Ovary (tissue), 9 donors: ENCODE data around the gene HIPK3. TPM values are rescaled to one million over a fixed set of nuclear protein-coding genes. Genes with fewer than 3 reads are reported as not detected.

Experiments used
- DNase-seq, 5 donors: peaks; one replicate each; pipeline ENCODE4 v3.0.0-alpha.2; 2019 to 2020
- H3K27ac ChIP-seq, 2 donors: fragments of 200-600 bp; one replicate each; pipeline versions ENCODE4 v1.5.1 to v1.8.0; 2019 to 2022
- H3K27me3 ChIP-seq: fragments of 200-600 bp; one replicate; pipeline ENCODE4 v1.8.0; 2022
- H3K36me3 ChIP-seq: fragments of 200-600 bp; sonication (generic); one replicate; pipeline ENCODE4 v1.5.1; 2019
- H3K4me1 ChIP-seq: one replicate; pipeline ENCODE4 v1.8.1; 2013; ENCODE audit warnings: mild to moderate bottlenecking, moderate library complexity; ENCODE audit not compliant: insufficient read depth
- H3K4me3 ChIP-seq: fragments of 200-600 bp; sonication (generic); one replicate; pipeline ENCODE4 v1.5.1; 2017
- H3K9me3 ChIP-seq, 2 donors: fragments of 200-600 bp in 1 of 2; sonication (generic) in 1 of 2; one replicate each; pipeline versions ENCODE4 v1.5.1 to v1.8.1; 2013 to 2019; ENCODE audit warnings: mild to moderate bottlenecking in 1 of 2, moderate library complexity in 1 of 2
- EP300 ChIP-seq: sonication (generic); formaldehyde crosslinking; IDR thresholded peaks from one replicate; pipeline ENCODE4 v1.6.1; 2017; ENCODE audit warnings: antibody characterized with exemption
- POLR2A ChIP-seq: fragments of 450-650 bp; IDR thresholded peaks from one replicate; pipeline ENCODE4 v1.6.1; 2017; ENCODE audit warnings: antibody characterized with exemption, mild to moderate bottlenecking, moderate library complexity
- WGBS, 3 donors: extraction: QIAGEN DNeasy Blood & Tissue Kit in 1 of 3; methylation state at CpG; one replicate each; pipeline versions ENCODE4 v1.1.5 to v1.1.7; 2013 to 2017; 5-methylcytosine and 5-hydroxymethylcytosine counted together
- intact Hi-C, 4 donors: fragments of 100-400 bp; cut with DNase I; formaldehyde crosslinking; loops; one replicate each; pipeline versions ENCODE4 v1.11.0 to v1.15.1; 2022 to 2023
- polyA plus RNA-seq, 2 donors: library from polyadenylated mRNA; stranded (reverse); fragments of 200-250 nt in 1 of 2; fragments of 350-450 nt in 1 of 2; fragmentation: Illumina TruSeq in 1 of 2; extraction: RNeasy Lipid Tissue Mini Kit (QIAGEN cat#74804) in 1 of 2; gene quantifications; one replicate each; pipeline ENCODE4 v1.2.3, GENCODE V29; 2013 to 2014
- total RNA-seq, 7 donors: library from RNA; depleted of rRNA in 2 of 7; stranded (reverse); fragments of >200 nt in 2 of 7; fragmentation: NEBNext Ultra II Directional in 3 of 7; extraction: Animal tissue kit (Norgen Biotek cat#: 25700) in 3 of 7; gene quantifications; one replicate each; pipeline versions ENCODE4 v1.1.0 to v1.2.4, GENCODE V29; 2016 to 2023
- TF ChIP-seq, protein P1 (sequence below), 3 donors: fragments of 450-650 bp in 2 of 3; fragments of 200-600 bp in 1 of 3; IDR thresholded peaks; one replicate each; pipeline versions ENCODE4 v1.5.1 to v1.8.0; 2016 to 2022; ENCODE audit warnings: antibody characterized with exemption in 3 of 3, mild to moderate bottlenecking in 1 of 3
- donor health status: DM: no; HTN: no; CAD: no; lungs with moderate emphysema.
- donor health status: DM: no; HTN: no; CAD: no.
- donor health status: Bipolar disorder and iron deficiency.
- donor health status: DM: yes; HTN: yes; CAD: no.
- donor health status: DM: no; HTN: no; CAD: no.
- donor health status: DM: yes; HTN: yes; CAD: no.

Gene HIPK3
- total and polyA plus RNA-seq, 9 donors, result 28.0 to 252 (median 178) TPM

DNA sequence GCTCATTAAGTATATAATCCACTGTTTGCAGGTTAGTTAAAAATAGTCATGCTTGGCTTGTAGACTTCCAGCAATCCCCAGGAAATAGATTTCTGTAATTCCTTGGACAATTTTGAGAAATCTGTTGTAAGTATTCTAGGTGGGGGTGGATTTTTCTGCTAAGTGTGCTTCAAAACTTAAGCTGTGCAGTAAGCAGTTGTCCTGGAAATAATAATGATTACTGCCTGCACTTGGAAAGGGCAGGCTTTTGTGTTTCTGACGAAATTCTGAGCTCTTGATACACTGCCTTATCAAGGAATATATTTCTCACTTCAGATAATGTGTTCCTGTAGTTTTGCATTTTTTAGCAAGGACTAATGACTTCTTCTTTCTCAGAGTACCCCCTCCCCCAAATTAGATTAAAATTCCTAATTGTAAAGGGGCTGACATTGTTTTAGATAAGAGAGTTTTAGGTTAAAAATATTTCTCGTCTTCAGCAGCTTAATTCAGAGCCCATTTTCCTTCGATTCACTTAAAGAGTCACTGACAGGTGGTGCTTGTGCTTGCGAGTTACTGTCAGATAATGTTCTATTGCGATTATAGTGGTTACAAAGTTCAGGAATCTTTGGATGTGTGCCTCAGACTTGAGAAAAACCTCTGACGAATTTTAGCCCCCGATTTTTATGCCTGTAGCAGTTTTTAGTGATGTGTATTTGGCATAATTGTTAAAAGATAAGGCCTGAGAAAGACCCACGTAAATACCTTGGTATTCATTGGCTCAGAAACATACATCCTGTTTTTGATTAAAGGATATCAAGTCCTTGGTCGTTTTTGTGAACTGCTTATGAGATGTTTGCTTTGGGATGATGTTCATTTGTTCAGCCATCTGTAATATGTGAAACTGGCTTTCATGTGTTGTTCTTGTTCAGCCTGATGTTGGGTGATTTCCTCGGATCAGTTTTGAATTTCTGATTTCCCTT, 120.5 kb downstream of the HIPK3 start:
- TF ChIP-seq POLR2A (no peak), EP300 (no peak)
- TF ChIP-seq, protein P1, sequence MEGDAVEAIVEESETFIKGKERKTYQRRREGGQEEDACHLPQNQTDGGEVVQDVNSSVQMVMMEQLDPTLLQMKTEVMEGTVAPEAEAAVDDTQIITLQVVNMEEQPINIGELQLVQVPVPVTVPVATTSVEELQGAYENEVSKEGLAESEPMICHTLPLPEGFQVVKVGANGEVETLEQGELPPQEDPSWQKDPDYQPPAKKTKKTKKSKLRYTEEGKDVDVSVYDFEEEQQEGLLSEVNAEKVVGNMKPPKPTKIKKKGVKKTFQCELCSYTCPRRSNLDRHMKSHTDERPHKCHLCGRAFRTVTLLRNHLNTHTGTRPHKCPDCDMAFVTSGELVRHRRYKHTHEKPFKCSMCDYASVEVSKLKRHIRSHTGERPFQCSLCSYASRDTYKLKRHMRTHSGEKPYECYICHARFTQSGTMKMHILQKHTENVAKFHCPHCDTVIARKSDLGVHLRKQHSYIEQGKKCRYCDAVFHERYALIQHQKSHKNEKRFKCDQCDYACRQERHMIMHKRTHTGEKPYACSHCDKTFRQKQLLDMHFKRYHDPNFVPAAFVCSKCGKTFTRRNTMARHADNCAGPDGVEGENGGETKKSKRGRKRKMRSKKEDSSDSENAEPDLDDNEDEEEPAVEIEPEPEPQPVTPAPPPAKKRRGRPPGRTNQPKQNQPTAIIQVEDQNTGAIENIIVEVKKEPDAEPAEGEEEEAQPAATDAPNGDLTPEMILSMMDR (IDR thresholded peaks at IDR 0.05), result no peak
- no peak for DNase-seq
- no peaks in the 10 kb centered on the region for H3K9me3 ChIP-seq
- 10 to 31% (median 20%) methylated on average over 10 of the region's 10 CpGs for WGBS, 3 donors
- intact Hi-C loops, result no loop called here
- H3K27me3 ChIP-seq, result no peaks in the 10 kb centered on the region
- H3K4me3 ChIP-seq, result no peak overlapping the region
- H3K27ac ChIP-seq, result no peak overlapping the region
- no peaks in the 10 kb centered on the region for H3K36me3 ChIP-seq
- H3K4me1 ChIP-seq, result peaks cover 6% of the 10 kb centered on the region

DNA sequence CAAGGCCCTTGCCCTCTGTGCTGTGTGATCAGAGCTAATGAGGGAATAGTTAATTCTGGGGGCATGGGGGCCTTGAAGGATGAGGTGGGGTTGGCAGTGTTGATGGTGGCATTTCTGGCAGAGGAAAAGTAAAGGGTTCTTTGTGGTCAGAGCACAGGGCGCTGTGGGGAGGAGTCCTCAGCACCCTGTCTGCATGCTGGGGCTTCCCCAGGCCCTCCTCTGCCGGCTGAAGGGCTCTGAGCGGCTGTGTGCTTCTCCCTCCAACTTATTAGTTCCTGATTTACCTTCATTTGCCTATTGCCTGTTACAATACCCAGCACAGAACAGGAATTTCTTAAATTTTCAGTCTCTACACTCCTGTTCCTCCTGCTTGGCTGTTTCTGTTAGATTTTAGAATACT, 122.8 kb downstream of the HIPK3 start:
- H3K36me3 ChIP-seq, result no peaks in the 10 kb centered on the region
- no peak overlapping the region for H3K27ac ChIP-seq
- DNase-seq, result no peak
- H3K9me3 ChIP-seq, result no peaks in the 10 kb centered on the region
- 88 to 97% (median 89%) methylated on average over 3 of the region's 3 CpGs for WGBS, 3 donors
- no peak overlapping the region for H3K4me3 ChIP-seq
- H3K4me1 ChIP-seq, result peaks cover 6% of the 10 kb centered on the region
- TF ChIP-seq, protein P1 (IDR thresholded peaks at IDR 0.05), result no peak
- TF ChIP-seq EP300, result no peak
- TF ChIP-seq POLR2A, result no peak
- no peaks in the 10 kb centered on the region for H3K27me3 ChIP-seq
- intact Hi-C loops, result no loop called here

DNA sequence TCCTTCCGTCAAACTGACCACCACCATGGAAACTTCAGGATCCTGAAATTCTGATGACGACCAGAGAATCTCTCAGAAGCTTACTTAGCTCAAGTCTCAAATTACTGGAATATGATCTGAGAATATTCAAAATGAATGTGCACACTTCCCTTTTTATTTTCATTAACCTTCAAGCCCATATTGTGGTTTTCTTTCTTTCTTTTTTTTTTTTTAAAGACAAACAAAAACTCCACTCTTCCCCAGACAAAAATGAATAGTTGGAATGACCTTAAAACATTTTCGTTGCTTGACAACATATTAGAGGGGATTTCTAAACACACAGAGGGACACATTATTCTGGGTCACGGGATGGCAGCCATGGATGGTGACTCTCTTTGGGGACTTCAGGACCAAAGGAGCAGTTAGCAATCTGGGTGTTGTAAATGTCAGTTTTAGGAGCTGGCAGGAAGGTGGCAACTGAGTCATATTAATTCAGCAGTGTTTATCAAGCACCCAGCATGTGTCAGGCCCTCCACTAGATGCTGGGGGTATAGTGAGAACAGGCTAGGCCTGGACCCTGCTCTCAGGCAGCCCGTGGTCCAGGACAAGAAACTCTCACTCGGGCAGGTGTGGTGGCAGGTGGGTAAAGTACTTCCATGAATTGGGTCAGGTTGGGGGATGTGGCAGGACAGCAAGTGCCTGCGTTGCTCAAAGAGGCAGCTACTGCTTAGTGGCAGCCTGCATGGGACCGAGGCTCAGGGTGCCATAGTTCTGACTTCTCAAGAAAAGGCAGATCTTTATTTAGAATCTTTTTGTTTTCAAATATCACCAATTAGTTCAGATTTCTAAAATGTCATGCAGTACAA, 126.1 kb downstream of the HIPK3 start:
- WGBS, 3 donors, result 57 to 67% (median 60%) methylated on average over 8 of the region's 8 CpGs
- no peaks in the 10 kb centered on the region for H3K36me3 ChIP-seq
- intact Hi-C loops, result no loop called here
- no peak overlapping the region for H3K4me3 ChIP-seq
- H3K9me3 ChIP-seq, result no peaks in the 10 kb centered on the region
- H3K4me1 ChIP-seq, result no peaks in the 10 kb centered on the region
- TF ChIP-seq EP300 (no peak), POLR2A (no peak)
- TF ChIP-seq, protein P1 (IDR thresholded peaks at IDR 0.05), result no peak
- DNase-seq, result no peak
- no peaks in the 10 kb centered on the region for H3K27me3 ChIP-seq
- H3K27ac ChIP-seq, result no peak overlapping the region

DNA sequence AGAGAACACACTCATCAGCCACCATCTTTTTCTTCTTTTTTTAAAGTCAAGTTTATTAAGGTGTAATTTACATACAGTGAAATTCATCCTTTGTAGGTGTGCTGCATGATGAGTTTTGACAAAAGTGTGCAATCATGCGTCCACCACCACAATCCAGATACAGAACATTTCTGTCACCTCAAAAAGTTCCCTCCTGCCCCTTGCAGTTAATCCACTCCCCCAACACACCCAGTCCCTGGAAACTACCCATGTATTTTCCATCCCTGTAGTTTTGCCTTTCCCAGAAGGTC, 126.7 kb downstream of the HIPK3 start:
- Histone ChIP-seq H3K27ac (no peak overlapping the region), H3K4me1 (no peaks in the 10 kb centered on the region), H3K36me3 (no peaks in the 10 kb centered on the region), H3K4me3 (no peak overlapping the region), H3K9me3 (no peaks in the 10 kb centered on the region), H3K27me3 (no peaks in the 10 kb centered on the region)
- TF ChIP-seq EP300, result no peak
- TF ChIP-seq, protein P1 (IDR thresholded peaks at IDR 0.05), result no peak
- no peak for TF ChIP-seq POLR2A
- intact Hi-C loops, result no loop called here
- DNase-seq, result no peak
- WGBS, 3 donors, result 88 to 96% (median 92%) methylated on average over 1 of the region's 1 CpG
